Central memory CD8-positive, alpha-beta T cell (primary cell): ENCODE results near the gene RETREG3.
"Not testable (repeated sequence)": the region's sequence is repeated elsewhere in the genome, so short reads cannot be mapped to it uniquely, and the experiment has no call there.

ENCODE experiments used
- ATAC-seq: fragments of 150-1000 bp; cut with Tn5 transposase; replicated peaks from 2 replicates; pipeline ENCODE4 v1.10.0; 2022; ENCODE audit warnings: mild to moderate bottlenecking, moderate FRiP score, moderate number of reproducible peaks; ENCODE audit not compliant: poor library complexity, severe bottlenecking; ENCODE audit errors: extremely low read depth
- DNase-seq, 2 donors: peaks; one replicate each; pipeline ENCODE4 v3.0.0; 2021; ENCODE audit warnings: low spot score in 2 of 2
- H3K27ac Mint-ChIP-seq: one replicate; pipeline ENCODE4 v1.8.0; 2022; ENCODE audit warnings: low read depth, mild to moderate bottlenecking, moderate library complexity, mixed read lengths
- H3K27me3 Mint-ChIP-seq: one replicate; pipeline ENCODE4 v1.8.0; 2022; ENCODE audit warnings: mixed read lengths
- H3K36me3 Mint-ChIP-seq: one replicate; pipeline ENCODE4 v1.8.0; 2022; ENCODE audit warnings: mild to moderate bottlenecking, moderate library complexity, mixed read lengths; ENCODE audit not compliant: insufficient read depth
- H3K4me1 Mint-ChIP-seq: one replicate; pipeline ENCODE4 v1.8.0; 2022; ENCODE audit warnings: mixed read lengths
- H3K4me3 Mint-ChIP-seq: one replicate; pipeline ENCODE4 v1.8.0; 2022; ENCODE audit warnings: mild to moderate bottlenecking, moderate library complexity, mixed read lengths
- H3K9me3 Mint-ChIP-seq: one replicate; pipeline ENCODE4 v1.8.0; 2022; ENCODE audit warnings: mixed read lengths

Gene RETREG3

GRCh38 chr17:42563543-42563942 is 45.6 kb downstream of the RETREG3 start:
- DNase-seq (no peak), ATAC-seq (no peak)
- Mint-ChIP-seq H3K4me1 (peaks cover 43% of the 10 kb centered on the region), H3K27ac (peak overlapping the region; percentile 96), H3K36me3 (peaks cover 21% of the 10 kb centered on the region), H3K4me3 (peak overlapping the region; percentile 89), H3K9me3 (no peaks in the 10 kb centered on the region), H3K27me3 (no peaks in the 10 kb centered on the region)

GRCh38 chr17:42563143-42563509 is 46.0 kb downstream of the RETREG3 start:
- H3K27me3 Mint-ChIP-seq = no peaks in the 10 kb centered on the region
- peak overlapping the region; percentile 89 for H3K4me3 Mint-ChIP-seq
- no peak for ATAC-seq

GRCh38 chr17:42562388-42563142 is 46.6 kb downstream of the RETREG3 start:
- no peaks in the 10 kb centered on the region for H3K27me3 Mint-ChIP-seq
- H3K36me3 Mint-ChIP-seq = peaks cover 21% of the 10 kb centered on the region
- H3K9me3 Mint-ChIP-seq = no peaks in the 10 kb centered on the region
- peak overlapping the region; percentile 96 for H3K27ac Mint-ChIP-seq
- ATAC-seq = no peak
- H3K4me3 Mint-ChIP-seq = peak overlapping the region; percentile 89
- peaks cover 36% of the 10 kb centered on the region for H3K4me1 Mint-ChIP-seq
- no peak for DNase-seq

More at GRCh38 chr17:42563143-42563509, 46.0 kb downstream of the RETREG3 start:
- H3K4me1 Mint-ChIP-seq = peaks cover 41% of the 10 kb centered on the region
- peak overlapping the region; percentile 96 for H3K27ac Mint-ChIP-seq
- DNase-seq = no peak
- H3K9me3 Mint-ChIP-seq = no peaks in the 10 kb centered on the region
- H3K36me3 Mint-ChIP-seq = peaks cover 21% of the 10 kb centered on the region

- peak within 1 kb of the TSS; percentile 96 for H3K27ac Mint-ChIP-seq
- ATAC-seq (peak; percentile 64), DNase-seq (peak; percentile 83 to 86)
- peaks cover 17% of the 10 kb centered on the region for H3K36me3 Mint-ChIP-seq
- no peaks in the 10 kb centered on the region for H3K9me3 Mint-ChIP-seq
- no peaks in the 10 kb centered on the region for H3K27me3 Mint-ChIP-seq
- H3K4me1 Mint-ChIP-seq = peaks cover 34% of the 10 kb centered on the region
- H3K4me3 Mint-ChIP-seq = peak within 1 kb of the TSS; percentile 89
Observed at GRCh38 chr17:42561897-42562387, 47.2 kb downstream of the RETREG3 start, which contains the start of gene COASY. Gene COASY (plus strand): TSS chr17:42562148. CDS start chr17:42562623, 475 bp downstream.

- H3K4me3 Mint-ChIP-seq = no peak overlapping the region
- no peaks in the 10 kb centered on the region for H3K9me3 Mint-ChIP-seq
- peaks cover 31% of the 10 kb centered on the region for H3K4me1 Mint-ChIP-seq
- H3K36me3 Mint-ChIP-seq = peaks cover 11% of the 10 kb centered on the region
- peak overlapping the region; percentile 44 for H3K27ac Mint-ChIP-seq
- no peak for ATAC-seq
- DNase-seq = no peak
- no peaks in the 10 kb centered on the region for H3K27me3 Mint-ChIP-seq
Observed at GRCh38 chr17:42560246-42560645, 48.9 kb downstream of the RETREG3 start.

GRCh38 chr17:42559075-42559474 is 50.1 kb downstream of the RETREG3 start:
- peaks cover 42% of the 10 kb centered on the region for H3K4me1 Mint-ChIP-seq
- ATAC-seq (no peak), DNase-seq (no peak)
- H3K9me3 Mint-ChIP-seq = no peaks in the 10 kb centered on the region
- no peak overlapping the region for H3K4me3 Mint-ChIP-seq
- H3K27me3 Mint-ChIP-seq = no peaks in the 10 kb centered on the region
- no peak overlapping the region for H3K27ac Mint-ChIP-seq
- H3K36me3 Mint-ChIP-seq = peaks cover 11% of the 10 kb centered on the region

GRCh38 chr17:42555961-42556617 is 53.1 kb downstream of the RETREG3 start:
- DNase-seq, ATAC-seq, H3K36me3 Mint-ChIP-seq, H3K27me3 Mint-ChIP-seq, H3K9me3 Mint-ChIP-seq: not testable (repeated sequence)
- peak overlapping the region; percentile 88 for H3K4me3 Mint-ChIP-seq
- peak overlapping the region; percentile 88 for H3K27ac Mint-ChIP-seq
- H3K4me1 Mint-ChIP-seq = peaks cover 24% of the 10 kb centered on the region

- peak; percentile 8 for ATAC-seq
- H3K36me3 Mint-ChIP-seq = peaks cover 6% of the 10 kb centered on the region
Observed at GRCh38 chr17:42555122-42555622, 54.0 kb downstream of the RETREG3 start.

GRCh38 chr17:42554250-42555121 is 54.7 kb downstream of the RETREG3 start:
- Mint-ChIP-seq H3K27me3 (no peaks in the 10 kb centered on the region), H3K27ac (peak overlapping the region; percentile 88), H3K4me1 (peaks cover 29% of the 10 kb centered on the region), H3K4me3 (peak overlapping the region; percentile 88), H3K36me3 (peaks cover 6% of the 10 kb centered on the region), H3K9me3 (no peaks in the 10 kb centered on the region)
- peak; percentile 55 to 62 for DNase-seq
- ATAC-seq = peak; percentile 87

More at GRCh38 chr17:42555122-42555622, 54.0 kb downstream of the RETREG3 start:
- Mint-ChIP-seq H3K4me1 (peaks cover 29% of the 10 kb centered on the region), H3K4me3 (peak overlapping the region; percentile 88), H3K9me3 (no peaks in the 10 kb centered on the region), H3K27me3 (no peaks in the 10 kb centered on the region), H3K27ac (peak overlapping the region; percentile 88)
- no peak for DNase-seq

- H3K27me3 Mint-ChIP-seq = no peaks in the 10 kb centered on the region
- H3K9me3 Mint-ChIP-seq = no peaks in the 10 kb centered on the region
- peaks cover 6% of the 10 kb centered on the region for H3K36me3 Mint-ChIP-seq
- peak overlapping the region; percentile 88 for H3K4me3 Mint-ChIP-seq
- peaks cover 35% of the 10 kb centered on the region for H3K4me1 Mint-ChIP-seq
- DNase-seq (no peak), ATAC-seq (peak; percentile 12)
- peak overlapping the region; percentile 88 for H3K27ac Mint-ChIP-seq
Observed at GRCh38 chr17:42553866-42554249, 55.3 kb downstream of the RETREG3 start.

- DNase-seq = no peak
- H3K27ac Mint-ChIP-seq = peak overlapping the region; percentile 88
- H3K4me1 Mint-ChIP-seq = peaks cover 38% of the 10 kb centered on the region
- no peaks in the 10 kb centered on the region for H3K27me3 Mint-ChIP-seq
- H3K36me3 Mint-ChIP-seq = peaks cover 6% of the 10 kb centered on the region
- ATAC-seq = no peak
- H3K9me3 Mint-ChIP-seq = no peaks in the 10 kb centered on the region
- peak overlapping the region; percentile 88 for H3K4me3 Mint-ChIP-seq
Observed at GRCh38 chr17:42553161-42553818, 55.9 kb downstream of the RETREG3 start.
